Fibroblast of lung (primary cell): ENCODE results near the gene SLC16A4. TPM values are rescaled to one million over a fixed set of nuclear protein-coding genes. Genes with fewer than 3 reads are reported as not detected.

Experiments
- DNase-seq, 2 donors: peaks; one replicate each; pipeline versions ENCODE4 v3.0.0 to v3.0.0-alpha.2; 2010; ENCODE audit warnings: low read depth in 2 of 2
- H2AFZ ChIP-seq: 2 replicates; pipeline ENCODE4 v1.5.1; 2012; ENCODE audit warnings: low read length, control low read depth, inconsistent platforms
- H3K27ac ChIP-seq: 2 replicates; pipeline ENCODE4 v1.5.1; 2011; ENCODE audit warnings: low read length, control low read depth; ENCODE audit not compliant: insufficient read depth
- H3K27me3 ChIP-seq: 2 replicates; pipeline ENCODE4 v1.5.1; 2011; ENCODE audit warnings: mild to moderate bottlenecking, low read length; ENCODE audit not compliant: control insufficient read depth, insufficient read depth
- H3K36me3 ChIP-seq: 2 replicates; pipeline ENCODE4 v1.5.1; 2011; ENCODE audit warnings: low read length; ENCODE audit not compliant: control insufficient read depth, insufficient read depth
- H3K4me1 ChIP-seq: 2 replicates; pipeline ENCODE4 v1.5.1; 2011; ENCODE audit warnings: low read length; ENCODE audit not compliant: control insufficient read depth, insufficient read depth; ENCODE audit errors: extremely low read depth
- H3K4me2 ChIP-seq: 2 replicates; pipeline ENCODE4 v1.5.1; 2011; ENCODE audit warnings: low read length, control low read depth; ENCODE audit not compliant: insufficient read depth; ENCODE audit errors: extremely low read depth
- H3K4me3 ChIP-seq, 4 experiments: fragments of 200-600 bp in 1 of 4; sonication (generic) in 1 of 4; replicated peaks in 1 of 4; 2 replicates each; pipeline ENCODE4 v1.5.1; 2011 to 2016; ENCODE audit warnings: low read length in 4 of 4, low read depth in 3 of 4, mild to moderate bottlenecking in 3 of 4, control low read depth in 2 of 4, inconsistent platforms in 1 of 4, mixed read lengths in 1 of 4; ENCODE audit not compliant: insufficient read depth in 1 of 4; ENCODE audit errors: control extremely low read depth in 1 of 4
- H3K79me2 ChIP-seq: 2 replicates; pipeline ENCODE4 v1.5.1; 2012; ENCODE audit warnings: mild to moderate bottlenecking, low read length, inconsistent platforms; ENCODE audit not compliant: control insufficient read depth, insufficient read depth
- H3K9ac ChIP-seq: 2 replicates; pipeline ENCODE4 v1.5.1; 2011; ENCODE audit warnings: mild to moderate bottlenecking, low read length, control low read depth; ENCODE audit not compliant: insufficient read depth
- H3K9me3 ChIP-seq: 2 replicates; pipeline ENCODE4 v1.5.1; 2012; ENCODE audit warnings: low read depth, low read length; ENCODE audit not compliant: control insufficient read depth, insufficient read depth
- H4K20me1 ChIP-seq: 2 replicates; pipeline ENCODE4 v1.5.1; 2011; ENCODE audit warnings: low read length; ENCODE audit not compliant: control insufficient read depth, insufficient read depth; ENCODE audit errors: extremely low read depth
- EZH2 ChIP-seq: IDR thresholded peaks from 2 replicates; pipeline ENCODE4 v1.5.1; 2012; ENCODE audit warnings: low read length, control low read depth, mild to moderate bottlenecking; ENCODE audit errors: missing control alignments
- polyA plus RNA-seq, 2 donors: library from polyadenylated mRNA; depleted of rRNA in 1 of 2; stranded (reverse) in 1 of 2; unstranded in 1 of 2; fragments of >200 nt; gene quantifications; 2 replicates each; pipeline ENCODE4 v1.2.1, GENCODE V29; 2011 to 2012; ENCODE audit warnings: missing spikeins in 1 of 2
- total RNA-seq: library from RNA; depleted of rRNA; stranded (reverse); fragments of >200 nt; gene quantifications from 2 replicates; pipeline ENCODE4 v1.2.1, GENCODE V29; 2014
- TF ChIP-seq, protein P1 (sequence below), 2 donors: IDR thresholded peaks in 1 of 2; conservative IDR thresholded peaks in 1 of 2; 1 replicate in 1 of 2; 2 replicates in 1 of 2; pipeline ENCODE4 v1.5.1; 2011 to 2012; ENCODE audit warnings: low read length in 2 of 2, control low read depth in 1 of 2, inconsistent platforms in 1 of 2, low read depth in 1 of 2, mild to moderate bottlenecking in 1 of 2

Gene SLC16A4
- total and polyA plus RNA-seq, 2 donors (not counting 1 experiment from before 2014, with no cell fraction given) = 64.4 to 91.9 TPM

GRCh38 chr1:110321045-110321444, 69.8 kb downstream of the SLC16A4 start:
- no peaks in the 10 kb centered on the region for H4K20me1 ChIP-seq
- no peaks in the 10 kb centered on the region for H3K79me2 ChIP-seq
- no peaks in the 10 kb centered on the region for H3K4me1 ChIP-seq
- no peak overlapping the region for H3K4me3 ChIP-seq
- H2AFZ ChIP-seq = no peak overlapping the region
- no peak overlapping the region for H3K4me2 ChIP-seq
- no peak for DNase-seq
- TF ChIP-seq, protein P1, sequence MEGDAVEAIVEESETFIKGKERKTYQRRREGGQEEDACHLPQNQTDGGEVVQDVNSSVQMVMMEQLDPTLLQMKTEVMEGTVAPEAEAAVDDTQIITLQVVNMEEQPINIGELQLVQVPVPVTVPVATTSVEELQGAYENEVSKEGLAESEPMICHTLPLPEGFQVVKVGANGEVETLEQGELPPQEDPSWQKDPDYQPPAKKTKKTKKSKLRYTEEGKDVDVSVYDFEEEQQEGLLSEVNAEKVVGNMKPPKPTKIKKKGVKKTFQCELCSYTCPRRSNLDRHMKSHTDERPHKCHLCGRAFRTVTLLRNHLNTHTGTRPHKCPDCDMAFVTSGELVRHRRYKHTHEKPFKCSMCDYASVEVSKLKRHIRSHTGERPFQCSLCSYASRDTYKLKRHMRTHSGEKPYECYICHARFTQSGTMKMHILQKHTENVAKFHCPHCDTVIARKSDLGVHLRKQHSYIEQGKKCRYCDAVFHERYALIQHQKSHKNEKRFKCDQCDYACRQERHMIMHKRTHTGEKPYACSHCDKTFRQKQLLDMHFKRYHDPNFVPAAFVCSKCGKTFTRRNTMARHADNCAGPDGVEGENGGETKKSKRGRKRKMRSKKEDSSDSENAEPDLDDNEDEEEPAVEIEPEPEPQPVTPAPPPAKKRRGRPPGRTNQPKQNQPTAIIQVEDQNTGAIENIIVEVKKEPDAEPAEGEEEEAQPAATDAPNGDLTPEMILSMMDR (conservative IDR thresholded peaks at IDR 0.05 in 1 of 2, IDR thresholded peaks at IDR 0.05 in 1 of 2; ENCODE audit: low read depth in 1 of 2, low read length in 2 of 2) = no peak
- TF ChIP-seq EZH2 = no peak
- no peak overlapping the region for H3K27ac ChIP-seq
- no peaks in the 10 kb centered on the region for H3K9me3 ChIP-seq
- H3K9ac ChIP-seq = no peak overlapping the region
- H3K36me3 ChIP-seq = no peaks in the 10 kb centered on the region
- H3K27me3 ChIP-seq = no peaks in the 10 kb centered on the region

- TF ChIP-seq, protein P1 (conservative IDR thresholded peaks at IDR 0.05 in 1 of 2, IDR thresholded peaks at IDR 0.05 in 1 of 2; ENCODE audit: low read depth in 1 of 2, low read length in 2 of 2) = no peak
- TF ChIP-seq EZH2 = no peak
- Histone ChIP-seq H3K9ac (no peak overlapping the region), H3K79me2 (no peaks in the 10 kb centered on the region), H3K4me3 (no peak overlapping the region), H3K36me3 (no peaks in the 10 kb centered on the region), H3K27me3 (no peaks in the 10 kb centered on the region), H3K9me3 (no peaks in the 10 kb centered on the region), H3K4me2 (no peak overlapping the region), H3K4me1 (no peaks in the 10 kb centered on the region), H2AFZ (no peak overlapping the region), H4K20me1 (no peaks in the 10 kb centered on the region), H3K27ac (no peak overlapping the region)
- no peak for DNase-seq
Measured at GRCh38 chr1:110320168-110320518, 70.7 kb downstream of the SLC16A4 start.

GRCh38 chr1:110319332-110320167, 71.3 kb downstream of the SLC16A4 start:
- H2AFZ ChIP-seq = no peak overlapping the region
- no peak overlapping the region for H3K4me3 ChIP-seq
- H3K79me2 ChIP-seq = no peaks in the 10 kb centered on the region
- H3K9ac ChIP-seq = no peak overlapping the region
- no peaks in the 10 kb centered on the region for H3K9me3 ChIP-seq
- H3K36me3 ChIP-seq = no peaks in the 10 kb centered on the region
- no peak overlapping the region for H3K27ac ChIP-seq
- no peak for TF ChIP-seq EZH2
- TF ChIP-seq, protein P1 (conservative IDR thresholded peaks at IDR 0.05 in 1 of 2, IDR thresholded peaks at IDR 0.05 in 1 of 2; ENCODE audit: low read depth in 1 of 2, low read length in 2 of 2) = no peak
- no peaks in the 10 kb centered on the region for H3K4me1 ChIP-seq
- H3K4me2 ChIP-seq = no peak overlapping the region
- no peaks in the 10 kb centered on the region for H4K20me1 ChIP-seq
- DNase-seq = no peak
- H3K27me3 ChIP-seq = no peaks in the 10 kb centered on the region
